A549 (cell line): Measurements from ENCODE around the gene RASSF3. TPM values are rescaled to one million over a fixed set of nuclear protein-coding genes. Genes with fewer than 3 reads are reported as not detected.

Experiments
- ATAC-seq, 2 experiments: fragments of 200-7000 bp in 1 of 2; fragments of >200 bp in 1 of 2; cut with Nextera tagmentation in 1 of 2; cut with Tn5 transposase in 1 of 2; 3 replicates each; pipeline versions ENCODE4 v1.8.0 to v1.9.1; 2018 to 2020; ENCODE audit warnings: mild to moderate bottlenecking in 1 of 2, moderate library complexity in 1 of 2
- CTCF ChIA-PET: fragments of 300-600 bp; sonication (Branson Sonifier 250); formaldehyde crosslinking; extraction: SDS; loops from one replicate; lab custom pipeline; 2021; ENCODE audit warnings: antibody characterized with exemption, inconsistent platforms; lab: Yijun Ruan, JAX
- POLR2A ChIA-PET: fragments of 350-600 bp; formaldehyde crosslinking; extraction: SDS; loops from one replicate; lab custom pipeline; 2021; ENCODE audit warnings: antibody characterized with exemption, inconsistent platforms; lab: Yijun Ruan, JAX
- DNase-seq, 2 experiments: peaks; one replicate each; pipeline versions ENCODE4 v3.0.0 to v3.0.0-alpha.2; 2011 to 2016; ENCODE audit warnings: low read depth in 1 of 2, low spot score in 1 of 2
- FAIRE-seq: peaks from 2 replicates; lab custom pipeline; 2011; peaks lifted over from hg19 to GRCh38; lab: Jason Lieb, UNC
- H3K27ac ChIP-seq, 2 experiments: fragments of >200 bp; sonication (Bioruptor Twin); formaldehyde crosslinking; 3 replicates each; pipeline ENCODE4 v1.5.1; 2016 to 2017
- H3K4me1 ChIP-seq: fragments of >200 bp; sonication (Bioruptor Twin); formaldehyde crosslinking; 3 replicates; pipeline ENCODE4 v1.6.1; 2016
- H3K4me2 ChIP-seq: fragments of >200 bp; sonication (Bioruptor Twin); formaldehyde crosslinking; 3 replicates; pipeline ENCODE4 v1.6.1; 2016
- H3K4me3 ChIP-seq: fragments of >200 bp; sonication (Bioruptor Twin); formaldehyde crosslinking; 3 replicates; pipeline ENCODE4 v1.5.1; 2016
- H3K9me3 ChIP-seq: fragments of >200 bp; sonication (Bioruptor Twin); formaldehyde crosslinking; 3 replicates; pipeline ENCODE4 v1.6.1; 2016
- BCL3 ChIP-seq: fragments of >200 bp; sonication (Bioruptor Twin); formaldehyde crosslinking; IDR thresholded peaks from 3 replicates; pipeline ENCODE4 v1.6.1; 2016
- BHLHE40 ChIP-seq: IDR thresholded peaks from 2 replicates; pipeline ENCODE4 v1.6.1; 2012; ENCODE audit warnings: low read depth, low read length, inconsistent platforms
- CBX2 ChIP-seq: fragments of 200-600 bp; sonication (generic); IDR thresholded peaks from 2 replicates; pipeline ENCODE4 v1.6.1; 2016; ENCODE audit warnings: low read depth, mild to moderate bottlenecking, borderline replicate concordance
- CEBPB ChIP-seq, 2 experiments: fragments of >200 bp in 1 of 2; sonication (Bioruptor Twin) in 1 of 2; formaldehyde crosslinking in 1 of 2; IDR thresholded peaks; 2 replicates each; pipeline ENCODE4 v1.6.1; 2012 to 2016
- CTCF ChIP-seq: fragments of >200 bp; sonication (Bioruptor Twin); formaldehyde crosslinking; IDR thresholded peaks from 3 replicates; pipeline ENCODE4 v1.5.1; 2016
- E2F6 ChIP-seq: IDR thresholded peaks from 2 replicates; pipeline ENCODE4 v1.6.1; 2012; ENCODE audit warnings: low read depth, borderline replicate concordance
- ELK1 ChIP-seq: fragments of 150-350 bp; IDR thresholded peaks from 2 replicates; pipeline ENCODE4 v1.6.1; 2014; ENCODE audit warnings: low read depth, mild to moderate bottlenecking, low read length
- FOSB ChIP-seq: fragments of 250-450 bp; sonication (Bioruptor Pico); IDR thresholded peaks from 2 replicates; pipeline ENCODE4 v1.5.0; 2020; ENCODE audit warnings: mild to moderate bottlenecking, moderate library complexity
- FOSL2 ChIP-seq, 2 experiments: fragments of 450-650 bp in 1 of 2; fragments of >200 bp in 1 of 2; sonication (Bioruptor Twin) in 1 of 2; formaldehyde crosslinking; IDR thresholded peaks; 2 replicates each; pipeline versions ENCODE4 v1.5.0 to v1.6.1; 2016 to 2020; ENCODE audit warnings: mild to moderate bottlenecking in 1 of 2, moderate library complexity in 1 of 2
- HDAC2 ChIP-seq: fragments of 200-600 bp; sonication (generic); IDR thresholded peaks from 2 replicates; pipeline ENCODE4 v1.6.1; 2016
- HEYL ChIP-seq: fragments of 250-450 bp; sonication (Bioruptor Pico); IDR thresholded peaks from 2 replicates; pipeline ENCODE4 v1.8.0; 2021; ENCODE audit warnings: mild to moderate bottlenecking, moderate library complexity
- HOXA7 ChIP-seq: fragments of 250-450 bp; sonication (Bioruptor Pico); IDR thresholded peaks from 2 replicates; pipeline ENCODE4 v1.5.0; 2020; ENCODE audit warnings: mild to moderate bottlenecking, moderate library complexity
- HOXB5 ChIP-seq: fragments of 250-450 bp; sonication (Bioruptor Pico); IDR thresholded peaks from 2 replicates; pipeline ENCODE4 v1.5.0; 2020; ENCODE audit warnings: mild to moderate bottlenecking, moderate library complexity
- JUN ChIP-seq, 2 experiments: fragments of >200 bp; sonication (Bioruptor Twin); formaldehyde crosslinking; IDR thresholded peaks; 2 replicates in 1 of 2; 3 replicates in 1 of 2; pipeline ENCODE4 v1.6.1; 2016 to 2017
- NR3C1 ChIP-seq: fragments of >200 bp; sonication (Bioruptor Twin); formaldehyde crosslinking; IDR thresholded peaks from 3 replicates; pipeline ENCODE4 v1.6.1; 2017
- PBX3 ChIP-seq: IDR thresholded peaks from 2 replicates; pipeline ENCODE4 v1.6.1; 2012
- PHF8 ChIP-seq: fragments of 200-600 bp; sonication (generic); IDR thresholded peaks from 2 replicates; pipeline ENCODE4 v1.6.1; 2016; ENCODE audit warnings: low read depth, mild to moderate bottlenecking, antibody characterized with exemption, moderate library complexity, borderline replicate concordance
- POLR2A ChIP-seq: IDR thresholded peaks from 2 replicates; pipeline ENCODE4 v1.6.1; 2012; ENCODE audit warnings: mild to moderate bottlenecking, low read length
- RARB ChIP-seq: fragments of 250-450 bp; sonication (Bioruptor Pico); IDR thresholded peaks from 2 replicates; pipeline ENCODE4 v1.8.0; 2021; ENCODE audit warnings: mild to moderate bottlenecking, moderate library complexity
- REST ChIP-seq: fragments of 200-600 bp; sonication (generic); IDR thresholded peaks from 2 replicates; pipeline ENCODE4 v1.6.1; 2016; ENCODE audit warnings: antibody characterized with exemption, mild to moderate bottlenecking, moderate library complexity
- RFX5 ChIP-seq: fragments of 450-650 bp; IDR thresholded peaks from 2 replicates; pipeline ENCODE4 v1.7.1; 2014; ENCODE audit warnings: antibody characterized with exemption, mild to moderate bottlenecking, moderate library complexity
- TFCP2L1 ChIP-seq: fragments of 250-450 bp; sonication (Bioruptor Pico); IDR thresholded peaks from 2 replicates; pipeline ENCODE4 v1.5.0; 2021; ENCODE audit warnings: mild to moderate bottlenecking
- USF2 ChIP-seq: fragments of 450-650 bp; IDR thresholded peaks from 2 replicates; pipeline ENCODE4 v1.6.1; 2014; ENCODE audit warnings: antibody characterized with exemption
- ZC3H11A ChIP-seq: fragments of 450-650 bp; IDR thresholded peaks from 2 replicates; pipeline ENCODE4 v1.6.1; 2014; ENCODE audit warnings: antibody characterized with exemption, mild to moderate bottlenecking
- ZFP36 ChIP-seq: fragments of 450-650 bp; IDR thresholded peaks from 2 replicates; pipeline ENCODE4 v1.6.1; 2014; ENCODE audit warnings: borderline replicate concordance; ENCODE audit not compliant: partially characterized antibody
- WGBS: methylation state at CpG from one replicate; pipeline ENCODE4 v1.1.6; 2017; ENCODE audit errors: missing lambda C conversion rate; 5-methylcytosine and 5-hydroxymethylcytosine counted together
- polyA plus RNA-seq, 4 experiments: library from polyadenylated mRNA; depleted of rRNA in 3 of 4; stranded (reverse); fragments of >200 nt; fragmentation: RNase III in 1 of 4; extraction: RNeasy Plus Mini Kit Qiagen cat#74134 plus additional on column Dnase treatment in 1 of 4; gene quantifications; 2 replicates in 3 of 4; 3 replicates in 1 of 4; pipeline ENCODE4 v1.2.3, GENCODE V29; 2011 to 2017

RASSF3 gene
- polyA plus RNA-seq, 2 of the 4 experiments (the other 2 are of a cell fraction): 19.7 to 35.4 TPM

- Histone ChIP-seq H3K4me1 (peaks cover 9% of the 10 kb centered on the region), H3K4me3 (no peak overlapping the region), H3K27ac (no peak overlapping the region), H3K4me2 (no peak overlapping the region), H3K9me3 (no peaks in the 10 kb centered on the region)
- ATAC-seq (peak; percentile 43 to 57; a peak in 2 of 6 replicates), DNase-seq (peak in 1 of 2 experiments; percentile 33), FAIRE-seq (no peak)
- POLR2A ChIA-PET: interaction anchor here (0.5 kb wide), 1 partner anchor 114 kb away, joined by 4 read pairs; no protein-coding TSS in a partner anchor
- 56% methylated on average over 2 of the region's 2 CpGs for WGBS
- CTCF ChIA-PET: interaction anchor here (0.6 to 1.4 kb wide), 3 partner anchors 17 to 190 kb away, joined by 3 to 5 read pairs (median 4); no protein-coding TSS in a partner anchor
- no peak for TF ChIP-seq HEYL (CRISPR knock-in tag)
- TF ChIP-seq FOSL2 (IDR thresholded peaks at IDR 0.05): no peak
- TF ChIP-seq FOSL2 (CRISPR knock-in tag; IDR thresholded peaks at IDR 0.05): peak; percentile 63
Observed at GRCh38 chr12:64739778-64740177, 129.5 kb downstream of the RASSF3 start.

GRCh38 chr12:64740646-64741045 lies 130.4 kb downstream of the RASSF3 start:
- TF ChIP-seq HOXA7 (CRISPR knock-in tag) (no peak), E2F6 (no peak), BHLHE40 (no peak), CEBPB (IDR thresholded peaks at IDR 0.05) (no peak), NR3C1 (no peak), BCL3 (no peak), POLR2A (no peak), USF2 (no peak), RARB (CRISPR knock-in tag) (no peak), PBX3 (no peak), TFCP2L1 (CRISPR knock-in tag) (no peak), ELK1 (no peak), CTCF (no peak), ZFP36 (no peak), CBX2 (no peak)
- POLR2A ChIA-PET: no interaction called here
- CTCF ChIA-PET: interaction anchor here (0.6 to 1.4 kb wide), 2 partner anchors 124 to 191 kb away, joined by 4 to 5 read pairs; no protein-coding TSS in a partner anchor
- H3K9me3 ChIP-seq: no peaks in the 10 kb centered on the region
- H3K27ac ChIP-seq: no peak overlapping the region
- H3K4me1 ChIP-seq: peaks cover 17% of the 10 kb centered on the region
- ATAC-seq (no peak), DNase-seq (no peak), FAIRE-seq (no peak)
- H3K4me3 ChIP-seq: no peak overlapping the region
- 76% methylated on average over 2 of the region's 2 CpGs for WGBS
- no peak overlapping the region for H3K4me2 ChIP-seq

GRCh38 chr12:64742416-64742815 lies 132.1 kb downstream of the RASSF3 start:
- POLR2A ChIA-PET: no interaction called here
- Histone ChIP-seq H3K4me3 (no peak overlapping the region), H3K27ac (no peak overlapping the region), H3K4me2 (no peak overlapping the region), H3K4me1 (peaks cover 26% of the 10 kb centered on the region), H3K9me3 (no peaks in the 10 kb centered on the region)
- FAIRE-seq (no peak), ATAC-seq (no peak), DNase-seq (no peak)
- WGBS: 78% methylated on average over 3 of the region's 3 CpGs
- CTCF ChIA-PET: interaction anchor here (1.2 kb wide), 1 partner anchor 14 kb away, joined by 3 read pairs; no protein-coding TSS in a partner anchor
- TF ChIP-seq FOSB (CRISPR knock-in tag) (no peak), REST (no peak), CEBPB (IDR thresholded peaks at IDR 0.05) (no peak), HOXB5 (CRISPR knock-in tag) (no peak), JUN (IDR thresholded peaks at IDR 0.05) (no peak), RFX5 (no peak), HDAC2 (no peak), ZC3H11A (no peak), RARB (CRISPR knock-in tag) (no peak), PHF8 (no peak)
